GM11168 (cell line): Measurements from ENCODE around the gene CAMSAP1.

Experiments
- in situ Hi-C: fragments of 300-500 bp; cut with MboI; formaldehyde crosslinking; loops from one replicate; pipeline ENCODE4 v1.12.0; 2022; ENCODE audit warnings: low sequenced_read_pairs; ENCODE audit not compliant: unreplicated experiment

CAMSAP1 gene

GRCh38 chr9:135796784-135797485 lies 110.4 kb downstream of the CAMSAP1 start:
- in situ Hi-C loops = no loop called here

- in situ Hi-C loops = no loop called here
These were observed 112.0 kb downstream of the CAMSAP1 start for GRCh38 chr9:135795391-135795790.

- in situ Hi-C loops = no loop called here
These were observed 112.9 kb downstream of the CAMSAP1 start for GRCh38 chr9:135794361-135794885.

GRCh38 chr9:135794057-135794335 lies 113.3 kb downstream of the CAMSAP1 start:
- in situ Hi-C loops = no loop called here

GRCh38 chr9:135793221-135794056 lies 113.9 kb downstream of the CAMSAP1 start:
- in situ Hi-C loops = no loop called here

GRCh38 chr9:135792268-135793128 lies 114.8 kb downstream of the CAMSAP1 start:
- in situ Hi-C loops = no loop called here

- in situ Hi-C loops = no loop called here
These were observed 115.7 kb downstream of the CAMSAP1 start for GRCh38 chr9:135791431-135792267.

GRCh38 chr9:135790850-135791249 lies 116.5 kb downstream of the CAMSAP1 start:
- in situ Hi-C loops = no loop called here

GRCh38 chr9:135790356-135790755 lies 117.0 kb downstream of the CAMSAP1 start:
- in situ Hi-C loops = no loop called here

- in situ Hi-C loops = no loop called here
These were observed 117.5 kb downstream of the CAMSAP1 start for GRCh38 chr9:135789838-135790291.

- in situ Hi-C loops = no loop called here
These were observed 118.6 kb downstream of the CAMSAP1 start for GRCh38 chr9:135788576-135789300.

- in situ Hi-C loops = no loop called here
These were observed 119.4 kb downstream of the CAMSAP1 start for GRCh38 chr9:135787776-135788575.

- in situ Hi-C loops = no loop called here
These were observed 120.0 kb downstream of the CAMSAP1 start for GRCh38 chr9:135787317-135787716.

- in situ Hi-C loops = no loop called here
These were observed 121.1 kb downstream of the CAMSAP1 start for GRCh38 chr9:135786146-135786690.

GRCh38 chr9:135785013-135785575 lies 122.3 kb downstream of the CAMSAP1 start:
- in situ Hi-C loops = no loop called here

- in situ Hi-C loops = no loop called here
These were observed 123.7 kb downstream of the CAMSAP1 start for GRCh38 chr9:135783540-135784245.

- in situ Hi-C loops = no loop called here
These were observed 124.4 kb downstream of the CAMSAP1 start for GRCh38 chr9:135782946-135783345.
